DOHH2 (cell line): ENCODE measurements around the gene ARAP1.

Source experiments
- H3F3A ChIP-seq: fragments of 200-600 bp; sonication (generic), shearing (Covaris generic); 2 replicates; pipeline ENCODE4 v1.6.0; 2016; ENCODE audit warnings: antibody characterized with exemption, mild to moderate bottlenecking; ENCODE audit not compliant: control insufficient read depth, insufficient read depth
- H3K27ac ChIP-seq: fragments of 200-600 bp; sonication (generic); 2 replicates; pipeline ENCODE4 v1.5.1; 2014; ENCODE audit warnings: low read depth, mild to moderate bottlenecking, low read length, moderate library complexity
- H3K27me3 ChIP-seq: fragments of 200-600 bp; sonication (generic); 2 replicates; pipeline ENCODE4 v1.6.1; 2014; ENCODE audit warnings: mild to moderate bottlenecking, low read length, mixed read lengths; ENCODE audit not compliant: control insufficient read depth
- H3K36me3 ChIP-seq: fragments of 200-600 bp; sonication (generic); 2 replicates; pipeline ENCODE4 v1.6.1; 2014; ENCODE audit warnings: mild to moderate bottlenecking, low read length, moderate library complexity, mixed read lengths; ENCODE audit not compliant: control insufficient read depth
- H3K4me1 ChIP-seq: fragments of 200-600 bp; sonication (generic); 2 replicates; pipeline ENCODE4 v1.6.1; 2014; ENCODE audit warnings: mild to moderate bottlenecking, low read length, mixed read lengths; ENCODE audit not compliant: control insufficient read depth
- H3K4me2 ChIP-seq: fragments of 200-600 bp; sonication (generic); 2 replicates; pipeline ENCODE4 v1.6.0; 2014; ENCODE audit warnings: mild to moderate bottlenecking, low read length, moderate library complexity
- H3K4me3 ChIP-seq: fragments of 200-600 bp; sonication (generic); 2 replicates; pipeline ENCODE4 v1.5.1; 2014; ENCODE audit warnings: mild to moderate bottlenecking, low read length, mixed read lengths
- H3K79me2 ChIP-seq: fragments of 200-600 bp; sonication (generic); 2 replicates; pipeline ENCODE4 v1.6.1; 2014; ENCODE audit warnings: mild to moderate bottlenecking, low read length, mixed read lengths; ENCODE audit not compliant: control insufficient read depth
- H3K9me2 ChIP-seq: fragments of 200-600 bp; sonication (generic); replicated peaks from 2 replicates; pipeline ENCODE4 v1.6.1; 2014; ENCODE audit warnings: mild to moderate bottlenecking, low read length, mixed read lengths; ENCODE audit not compliant: control insufficient read depth
- H3K9me3 ChIP-seq: fragments of 200-600 bp; sonication (generic); 2 replicates; pipeline ENCODE4 v1.6.1; 2014; ENCODE audit warnings: antibody characterized with exemption, low read length, mixed read lengths; ENCODE audit not compliant: control insufficient read depth, insufficient read depth
- H4K20me1 ChIP-seq: fragments of 200-600 bp; sonication (generic); 2 replicates; pipeline ENCODE4 v1.6.0; 2014; ENCODE audit warnings: low read depth, mild to moderate bottlenecking, antibody characterized with exemption, low read length, moderate library complexity; ENCODE audit not compliant: control insufficient read depth, insufficient read depth
- EZH2phosphoT487 ChIP-seq: fragments of 200-600 bp; sonication (generic); IDR thresholded peaks from 2 replicates; pipeline ENCODE4 v1.6.1; 2017; ENCODE audit warnings: borderline replicate concordance, mild to moderate bottlenecking, antibody characterized with exemption, low read length, moderate library complexity, mixed read lengths
- TF ChIP-seq, protein P1 (sequence below): fragments of 200-600 bp; sonication (generic); IDR thresholded peaks from one replicate; pipeline ENCODE4 v1.5.1; 2014; ENCODE audit warnings: antibody characterized with exemption, mild to moderate bottlenecking, low read depth, low read length; ENCODE audit not compliant: poor library complexity, severe bottlenecking

Gene ARAP1

DNA sequence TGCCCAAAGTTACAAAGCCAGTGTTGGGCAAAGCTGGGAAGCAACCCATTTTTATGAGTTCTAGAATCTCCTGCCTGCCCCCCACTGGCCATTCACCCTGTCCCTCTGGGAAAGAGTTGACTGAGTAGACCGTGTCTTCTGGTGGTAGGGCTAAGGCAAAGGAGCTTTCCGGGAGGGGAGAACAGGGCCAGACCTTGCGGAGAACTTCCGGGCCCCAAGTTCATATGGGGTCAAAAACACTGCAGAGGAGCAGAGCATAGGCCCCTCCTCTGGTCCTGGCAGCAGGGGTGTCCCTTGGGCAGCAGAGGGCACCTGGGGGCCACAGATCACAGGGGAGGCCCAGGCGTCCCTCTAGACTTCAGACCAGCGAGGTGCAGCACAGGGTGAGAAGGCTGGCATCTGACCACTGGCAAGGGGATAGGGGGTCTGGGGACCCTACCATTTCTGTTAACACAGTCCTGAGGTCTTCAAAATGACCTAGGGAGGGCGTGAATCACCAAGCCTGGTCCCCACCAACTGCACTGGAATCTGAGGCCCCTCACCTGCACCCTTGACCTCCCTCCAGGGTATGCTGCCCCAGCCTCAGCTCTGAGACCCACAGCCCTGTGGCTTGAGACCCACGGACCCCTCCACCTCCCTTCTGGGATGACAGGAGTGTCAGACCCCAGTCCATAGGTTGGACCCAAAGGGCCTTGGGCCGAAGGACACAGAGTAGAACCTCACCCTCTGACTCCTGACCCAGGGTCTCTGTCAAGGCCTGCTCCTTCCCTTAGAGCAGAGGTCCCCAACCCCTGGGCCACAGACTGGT, 1.3 kb upstream of the ARAP1 start:
- Histone ChIP-seq H3F3A (no peaks in the 10 kb centered on the region), H3K4me3 (no peak overlapping the region), H3K79me2 (peaks cover 23% of the 10 kb centered on the region), H3K36me3 (no peaks in the 10 kb centered on the region), H4K20me1 (no peaks in the 10 kb centered on the region), H3K4me2 (peak overlapping the region; percentile 90; the same call in 1 of the 2 replicates), H3K27me3 (no peaks in the 10 kb centered on the region), H3K9me2 (no peaks in the 10 kb centered on the region), H3K4me1 (peaks cover 24% of the 10 kb centered on the region), H3K27ac (no peak overlapping the region), H3K9me3 (no peaks in the 10 kb centered on the region)
- no peak for TF ChIP-seq EZH2phosphoT487
- TF ChIP-seq, protein P1, sequence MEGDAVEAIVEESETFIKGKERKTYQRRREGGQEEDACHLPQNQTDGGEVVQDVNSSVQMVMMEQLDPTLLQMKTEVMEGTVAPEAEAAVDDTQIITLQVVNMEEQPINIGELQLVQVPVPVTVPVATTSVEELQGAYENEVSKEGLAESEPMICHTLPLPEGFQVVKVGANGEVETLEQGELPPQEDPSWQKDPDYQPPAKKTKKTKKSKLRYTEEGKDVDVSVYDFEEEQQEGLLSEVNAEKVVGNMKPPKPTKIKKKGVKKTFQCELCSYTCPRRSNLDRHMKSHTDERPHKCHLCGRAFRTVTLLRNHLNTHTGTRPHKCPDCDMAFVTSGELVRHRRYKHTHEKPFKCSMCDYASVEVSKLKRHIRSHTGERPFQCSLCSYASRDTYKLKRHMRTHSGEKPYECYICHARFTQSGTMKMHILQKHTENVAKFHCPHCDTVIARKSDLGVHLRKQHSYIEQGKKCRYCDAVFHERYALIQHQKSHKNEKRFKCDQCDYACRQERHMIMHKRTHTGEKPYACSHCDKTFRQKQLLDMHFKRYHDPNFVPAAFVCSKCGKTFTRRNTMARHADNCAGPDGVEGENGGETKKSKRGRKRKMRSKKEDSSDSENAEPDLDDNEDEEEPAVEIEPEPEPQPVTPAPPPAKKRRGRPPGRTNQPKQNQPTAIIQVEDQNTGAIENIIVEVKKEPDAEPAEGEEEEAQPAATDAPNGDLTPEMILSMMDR: no peak

DNA sequence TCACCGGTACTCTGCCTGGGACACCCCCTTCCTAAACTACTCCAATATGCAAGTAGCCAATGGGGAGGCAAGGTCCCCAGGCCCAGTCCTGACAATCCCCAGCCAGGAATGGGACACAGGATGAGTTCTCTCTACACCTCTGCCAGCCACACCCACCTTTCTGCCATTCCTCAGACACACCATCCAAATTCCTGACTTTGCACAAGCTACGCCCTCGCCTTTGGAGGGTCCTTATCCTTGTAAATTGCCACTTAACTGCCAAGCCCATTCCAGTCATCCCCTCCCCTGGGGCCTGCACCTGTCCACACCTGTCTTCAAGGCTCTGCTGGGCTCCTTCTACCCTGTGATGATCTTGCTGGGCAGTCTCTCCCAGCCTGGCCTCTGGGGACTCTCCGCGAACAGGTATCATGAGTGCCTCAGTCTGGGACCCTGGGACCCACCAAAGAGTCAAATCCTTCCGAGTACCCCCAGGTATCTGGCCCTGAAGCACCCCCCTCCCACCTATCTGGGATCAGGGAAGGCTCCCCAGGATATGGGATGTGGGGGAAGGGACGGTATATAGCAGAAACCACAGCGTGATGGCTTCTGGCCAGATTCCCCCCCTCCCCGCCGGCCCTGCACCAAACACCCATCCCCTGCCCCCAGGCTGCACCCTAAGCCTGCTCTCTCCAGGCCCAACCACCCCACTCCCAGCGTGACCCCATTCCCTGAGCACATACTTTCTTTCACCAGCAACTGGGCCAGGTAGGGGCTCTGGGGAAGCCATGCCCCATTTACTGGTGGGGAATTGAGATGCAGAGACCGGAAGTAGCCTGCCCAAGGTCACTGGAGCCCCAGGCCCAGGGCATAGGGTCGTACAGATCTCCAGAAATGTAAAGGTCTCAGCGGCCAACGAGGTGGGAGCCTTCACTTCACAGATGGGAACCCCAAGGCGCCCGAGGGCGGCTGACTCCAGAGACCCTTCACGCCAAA, 806 bp downstream of the ARAP1 start:
- Histone ChIP-seq H3K79me2 (peaks cover 23% of the 10 kb centered on the region), H3K4me3 (peak overlapping the region; percentile 94), H3K36me3 (no peaks in the 10 kb centered on the region), H3F3A (no peaks in the 10 kb centered on the region), H4K20me1 (no peaks in the 10 kb centered on the region), H3K27ac (peak overlapping the region; percentile 26), H3K27me3 (no peaks in the 10 kb centered on the region), H3K9me3 (no peaks in the 10 kb centered on the region), H3K9me2 (no peaks in the 10 kb centered on the region), H3K4me1 (peaks cover 24% of the 10 kb centered on the region), H3K4me2 (peak overlapping the region; percentile 90)
- TF ChIP-seq, protein P1: no peak
- TF ChIP-seq EZH2phosphoT487: no peak

DNA sequence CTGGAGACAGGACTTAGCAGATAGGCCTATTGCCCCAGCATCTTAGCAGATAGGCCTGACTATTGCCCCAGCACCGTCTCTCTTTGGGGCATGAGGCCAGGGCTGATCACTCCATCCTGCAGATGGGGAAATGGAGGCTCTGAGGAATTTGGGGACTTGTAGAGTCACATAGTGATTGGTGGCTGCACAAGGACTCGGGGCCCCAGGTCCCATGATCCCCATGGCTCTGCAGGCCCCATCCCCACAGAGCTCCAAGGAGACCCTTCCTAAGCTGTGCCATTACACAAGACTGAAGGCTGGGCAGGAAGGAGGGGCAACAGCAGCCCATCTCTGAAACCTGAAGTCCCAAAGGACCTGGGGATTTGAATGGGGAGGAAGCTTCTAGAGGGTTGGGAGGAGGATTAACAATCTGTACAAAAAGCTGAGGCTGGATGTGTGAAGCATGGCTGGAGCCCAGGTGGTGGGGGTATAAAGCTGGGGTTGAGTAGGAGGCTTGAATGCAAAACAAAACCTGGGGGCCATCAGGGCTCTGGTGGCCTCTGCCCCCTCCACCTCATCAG, 1.6 kb downstream of the ARAP1 start:
- Histone ChIP-seq H3K79me2 (peaks cover 26% of the 10 kb centered on the region), H4K20me1 (no peaks in the 10 kb centered on the region), H3K27me3 (no peaks in the 10 kb centered on the region), H3K4me3 (peak overlapping the region; percentile 94), H3K4me2 (peak overlapping the region; percentile 90), H3K4me1 (peaks cover 28% of the 10 kb centered on the region), H3K27ac (no peak overlapping the region), H3K9me2 (no peaks in the 10 kb centered on the region), H3K36me3 (no peaks in the 10 kb centered on the region), H3K9me3 (no peaks in the 10 kb centered on the region), H3F3A (no peaks in the 10 kb centered on the region)
- TF ChIP-seq, protein P1: no peak
- no peak for TF ChIP-seq EZH2phosphoT487
